ENCODE results near the gene JAZF1.

GRCh38 chr7:28068811-28069216, 111.8 kb downstream of the JAZF1 start:
- TF ChIP-seq CTCF (IDR thresholded peaks at IDR 0.05; ENCODE audit: low read depth, low read length, poor library complexity, severe bottlenecking) (no peak), EZH2phosphoT487 (IDR thresholded peaks at IDR 0.05; ENCODE audit: borderline replicate concordance, low read length) (no peak)

All from DOHH2 (cell line).